GM19193 (cell line): ENCODE data around the gene ITIH4.

ENCODE experiments used
- POLR2A ChIP-seq: IDR thresholded peaks from 4 replicates; pipeline ENCODE4 v1.6.1; 2011; ENCODE audit not compliant: insufficient read depth, insufficient read length; ENCODE audit errors: extremely low read depth

Gene ITIH4

DNA sequence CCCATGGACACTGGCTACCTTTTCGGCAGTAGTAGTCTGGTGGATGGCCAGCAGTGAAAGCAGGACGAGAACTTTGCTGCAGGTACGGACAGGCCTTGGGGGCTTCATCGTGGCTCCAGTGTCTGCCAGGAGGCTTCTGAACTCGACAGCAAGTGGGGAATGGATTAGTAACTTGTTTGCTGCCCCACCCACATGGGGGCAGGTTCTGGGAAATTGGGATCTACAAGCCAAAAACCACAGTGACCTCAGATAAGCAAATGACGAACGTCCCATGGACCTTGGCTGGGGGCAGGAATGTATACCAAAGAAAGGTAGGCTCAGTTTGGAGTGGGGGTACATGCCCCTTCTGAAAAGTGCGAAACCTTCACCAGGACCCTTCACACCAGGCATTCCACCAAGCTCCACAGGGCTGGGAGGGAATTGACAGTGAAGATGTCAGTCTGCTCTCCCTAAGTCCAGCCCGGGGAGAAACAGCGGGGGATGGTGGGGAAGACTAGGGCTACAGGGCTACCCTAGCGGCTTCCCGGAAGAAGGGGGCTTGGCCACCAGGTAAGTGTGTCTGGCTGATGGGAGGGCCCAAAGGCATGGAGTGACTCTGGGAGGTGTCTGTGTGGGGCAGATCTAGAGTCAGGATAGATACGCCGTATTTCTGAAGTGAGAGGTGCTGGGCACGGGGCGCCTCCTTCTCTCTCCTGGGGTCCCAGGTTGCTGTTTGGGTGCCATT lies at the start of gene ITIH4:
Gene ITIH4 (minus strand): TSS at position 138 of the 724 bp plus-strand sequence. CDS start 30 bp downstream, at position 108.
- TF ChIP-seq POLR2A = no peak

GRCh38 chr3:52880047-52880446 lies 49.6 kb upstream of the ITIH4 start:
- TF ChIP-seq POLR2A = no peak

DNA sequence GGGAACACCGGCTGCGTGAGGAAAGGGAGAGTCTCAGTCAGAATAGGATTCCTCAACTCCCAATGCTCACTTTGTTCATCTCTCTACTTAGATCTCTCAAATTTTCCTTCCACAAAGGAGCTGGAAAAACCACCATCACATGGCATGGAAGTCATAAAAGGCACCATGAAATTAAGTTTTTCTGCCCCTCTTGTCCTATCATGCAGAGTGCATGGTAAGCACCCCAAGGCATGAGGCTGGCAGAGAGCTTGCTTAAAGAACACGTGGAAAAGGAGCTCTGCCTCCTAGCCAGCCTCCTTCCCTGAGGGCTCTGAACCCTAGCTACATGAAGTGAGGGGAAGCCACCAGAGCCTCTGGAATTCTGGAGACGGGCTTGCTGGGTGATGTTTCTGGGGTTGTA lies 49.1 kb upstream of the ITIH4 start:
- no peak for TF ChIP-seq POLR2A

DNA sequence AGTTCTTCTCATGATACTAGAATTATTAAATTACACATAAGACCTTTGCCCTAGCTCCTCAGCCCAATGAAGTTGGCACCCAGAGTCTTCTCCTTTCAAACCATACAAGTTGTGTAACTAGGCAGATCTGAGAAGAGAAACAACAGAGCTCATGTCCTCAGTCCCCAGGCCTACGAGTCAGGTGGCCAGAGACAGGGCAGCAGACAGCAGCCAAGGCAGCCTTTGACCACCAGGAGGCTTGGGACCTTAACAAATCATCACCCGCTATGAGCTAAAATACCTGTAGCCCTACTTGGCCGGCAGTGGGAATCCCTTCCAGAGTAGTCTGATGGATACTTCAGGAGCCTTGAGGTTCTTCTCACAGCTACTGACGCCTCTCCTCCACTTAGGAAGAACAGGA lies 48.6 kb upstream of the ITIH4 start:
- TF ChIP-seq POLR2A = no peak

- TF ChIP-seq POLR2A = no peak
Measured at GRCh38 chr3:52877085-52877484, 46.6 kb upstream of the ITIH4 start.

DNA sequence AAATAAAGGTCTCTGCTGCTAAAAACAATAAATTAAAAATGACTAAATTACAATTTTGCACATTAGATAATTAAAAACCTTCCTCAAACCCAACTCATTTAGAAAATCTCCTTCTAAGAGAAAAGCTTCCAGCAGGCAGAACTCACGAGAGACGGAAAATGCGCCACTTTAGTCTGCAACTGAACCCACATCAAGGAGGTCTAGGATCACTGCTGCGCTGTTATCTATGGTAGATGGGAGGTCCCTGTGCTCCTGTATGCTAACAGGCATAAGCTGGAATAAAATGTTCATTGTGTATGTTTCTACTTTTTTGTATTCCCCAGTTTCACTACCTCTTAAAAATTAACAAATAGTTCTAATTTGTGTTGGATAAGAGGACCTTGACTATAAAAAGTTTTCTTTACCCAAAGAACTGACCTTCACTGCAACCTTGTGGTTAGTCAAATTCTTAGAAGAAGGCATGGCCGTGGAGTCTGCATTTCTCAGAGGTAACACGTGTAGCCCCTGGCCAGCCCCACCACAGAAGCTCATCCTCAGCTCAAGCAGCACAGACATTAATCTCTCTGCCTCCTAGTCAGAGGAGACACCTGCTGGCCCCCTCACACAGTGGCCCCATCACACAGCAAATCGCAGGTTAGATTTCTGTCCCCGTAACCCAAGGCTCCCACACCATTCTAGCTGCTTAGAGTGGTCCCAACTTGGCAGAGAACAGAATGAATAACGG lies 44.6 kb upstream of the ITIH4 start:
- TF ChIP-seq POLR2A = no peak

GRCh38 chr3:52874160-52874701 lies 43.8 kb upstream of the ITIH4 start:
- TF ChIP-seq POLR2A = no peak

DNA sequence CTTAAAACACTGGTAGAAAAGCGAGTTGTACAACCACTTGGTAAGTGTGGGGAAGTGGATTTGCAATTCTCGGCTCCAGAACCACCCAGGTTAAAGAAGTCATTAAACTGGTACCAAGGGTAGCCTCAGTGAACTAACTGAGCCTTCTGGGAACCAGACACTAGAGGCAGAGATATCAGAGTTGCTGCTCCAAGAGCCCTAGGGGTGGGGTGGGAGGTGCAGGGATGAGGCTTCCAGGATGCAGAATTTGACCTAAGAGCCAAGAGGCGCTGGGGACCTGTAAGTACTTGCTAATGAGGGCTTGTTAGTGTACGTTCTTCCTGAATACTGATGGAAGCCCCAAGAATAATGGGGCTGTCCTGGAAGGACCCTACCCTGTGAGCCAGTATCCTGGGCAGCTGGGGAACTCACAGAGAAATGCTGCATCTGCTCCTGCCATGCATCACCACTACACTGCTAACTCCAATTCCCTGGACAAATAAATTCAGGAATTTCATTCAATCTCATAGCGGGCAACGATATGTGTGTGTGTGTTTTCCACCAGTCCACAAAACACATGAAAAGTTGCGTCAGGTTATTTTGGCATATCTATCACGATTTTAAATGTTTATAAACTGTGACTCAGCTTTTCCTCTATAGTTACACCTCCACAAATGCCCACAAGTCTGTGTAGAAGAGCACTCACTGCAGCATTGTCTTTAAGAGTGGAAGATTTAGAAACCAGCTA lies 43.1 kb upstream of the ITIH4 start:
- no peak for TF ChIP-seq POLR2A

GRCh38 chr3:52872245-52872644 lies 41.8 kb upstream of the ITIH4 start:
- no peak for TF ChIP-seq POLR2A

- no peak for TF ChIP-seq POLR2A
Measured at GRCh38 chr3:52871761-52872160, 41.3 kb upstream of the ITIH4 start.

- TF ChIP-seq POLR2A = no peak
Measured at GRCh38 chr3:52870471-52870870, 40.0 kb upstream of the ITIH4 start.

DNA sequence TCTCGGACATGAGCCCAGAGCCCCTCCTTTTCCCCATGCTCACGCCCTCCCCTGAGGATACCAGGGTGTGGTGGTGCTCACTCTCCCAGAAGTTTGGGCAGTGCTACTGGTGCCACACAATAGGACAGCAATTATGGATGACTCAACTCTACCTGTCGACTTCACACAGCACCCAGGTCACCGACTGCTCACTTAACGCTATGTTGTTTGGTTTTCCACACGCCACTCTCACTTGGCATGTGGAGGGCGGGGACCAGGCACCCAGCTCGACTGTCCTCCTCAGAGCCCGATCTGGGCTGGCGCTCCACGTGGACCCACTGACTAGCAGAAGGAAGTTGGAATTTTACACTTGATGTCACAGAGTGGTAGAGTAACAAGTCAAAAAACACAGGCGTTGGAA lies 36.0 kb upstream of the ITIH4 start:
- TF ChIP-seq POLR2A = no peak

DNA sequence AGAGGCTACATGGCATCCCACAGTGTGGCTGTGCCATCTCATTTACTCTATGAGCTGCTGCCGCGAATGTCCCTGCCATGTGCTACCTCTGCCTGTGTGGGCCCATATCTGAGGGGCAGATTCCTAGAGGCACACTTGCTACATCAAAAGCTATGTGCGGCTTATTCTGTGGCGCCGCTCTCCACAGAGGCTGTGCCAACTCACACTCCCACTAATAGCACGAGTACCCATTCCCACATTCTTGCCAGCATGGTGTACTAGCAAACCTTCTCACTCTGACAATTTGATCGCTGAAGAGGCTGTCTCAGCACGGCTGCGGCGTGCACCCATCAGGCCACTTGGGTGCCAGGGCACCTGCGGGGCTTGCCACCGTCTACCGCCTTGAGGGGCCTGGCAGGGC lies 35.5 kb upstream of the ITIH4 start:
- TF ChIP-seq POLR2A = no peak

- no peak for TF ChIP-seq POLR2A
Measured at GRCh38 chr3:52860424-52860768, 29.9 kb upstream of the ITIH4 start.

DNA sequence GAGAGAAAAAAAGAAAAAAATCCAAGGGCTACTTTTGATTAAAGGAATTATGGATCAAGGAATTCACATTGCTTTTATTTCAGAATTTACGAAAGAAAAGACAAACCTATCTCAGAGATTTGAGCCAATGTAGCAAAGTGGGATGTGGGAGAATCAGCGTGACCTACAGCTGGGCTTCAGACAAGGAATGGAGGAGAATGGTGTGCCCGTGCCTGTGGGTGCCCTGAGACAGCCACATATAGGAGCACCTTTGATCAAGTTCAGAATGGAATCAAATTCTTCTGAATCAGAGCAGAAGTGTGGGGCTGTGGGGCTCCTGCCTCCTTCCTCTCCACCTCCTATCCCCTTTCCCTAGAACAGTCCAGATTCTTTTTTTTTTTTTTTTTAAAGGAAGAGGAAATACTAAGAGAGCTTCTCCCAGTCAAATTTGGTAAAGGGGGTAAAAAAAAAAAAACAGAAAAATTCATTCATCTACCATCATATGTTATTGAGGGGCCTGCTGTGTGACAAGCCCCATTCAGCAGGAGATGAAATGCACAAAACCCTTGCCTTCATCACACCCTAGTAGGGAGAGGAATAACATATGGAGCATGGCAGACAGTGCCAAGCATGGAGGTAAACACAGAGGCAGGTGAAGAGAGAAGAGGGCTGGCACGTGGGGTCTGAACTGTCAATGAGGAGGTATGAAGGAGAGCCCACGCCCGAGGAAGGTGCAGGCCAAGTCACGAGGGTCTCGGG lies 29.4 kb upstream of the ITIH4 start:
- no peak for TF ChIP-seq POLR2A
